ENCODE data around the gene ZNF691. TPM values are rescaled to one million over a fixed set of nuclear protein-coding genes. Genes with fewer than 3 reads are reported as not detected.
"Not testable (repeated sequence)": the region's sequence is repeated elsewhere in the genome, so short reads cannot be mapped to it uniquely, and the experiment has no call there.

Gene ZNF691
- polyA plus RNA-seq, 1 donor, result 11.8 TPM

- WGBS (ENCODE audit: insufficient coverage, low lambda C conversion rate), result no CpG with 5 or more reads among the region's 10 CpGs
- Histone ChIP-seq H3K27ac (ENCODE audit: low read length) (no peak overlapping the region), H3K27me3 (ENCODE audit: control insufficient read depth, insufficient read depth, low read length) (no peaks in the 10 kb centered on the region), H3K4me3 (ENCODE audit: low read length) (peak overlapping the region; percentile 82), H3K9me3 (ENCODE audit: control insufficient read depth, low read depth, low read length) (no peaks in the 10 kb centered on the region), H3K36me3 (ENCODE audit: control insufficient read depth, insufficient read depth, low read length) (peaks cover 21% of the 10 kb centered on the region), H3K4me1 (ENCODE audit: control insufficient read depth, insufficient read depth, low read length) (peaks cover 4% of the 10 kb centered on the region)
- no peak for DNase-seq
These were observed 552 bp upstream of the ZNF691 start for GRCh38 chr1:42845866-42846256.

- H3K9me3 ChIP-seq (ENCODE audit: control insufficient read depth, low read depth, low read length), result peaks cover 2% of the 10 kb centered on the region
- peak overlapping the region; percentile 82 for H3K4me3 ChIP-seq (ENCODE audit: low read length)
- H3K27me3 ChIP-seq (ENCODE audit: control insufficient read depth, insufficient read depth, low read length), result no peaks in the 10 kb centered on the region
- 47% methylated on average over 2 of the region's 6 CpGs for WGBS (ENCODE audit: insufficient coverage, low lambda C conversion rate)
- peak overlapping the region; percentile 2 for H3K27ac ChIP-seq (ENCODE audit: low read length)
- H3K36me3 ChIP-seq (ENCODE audit: control insufficient read depth, insufficient read depth, low read length), result peaks cover 26% of the 10 kb centered on the region
- no peak for DNase-seq
- H3K4me1 ChIP-seq (ENCODE audit: control insufficient read depth, insufficient read depth, low read length), result peaks cover 4% of the 10 kb centered on the region
These were observed 740 bp downstream of the ZNF691 start for GRCh38 chr1:42847111-42847595.

GRCh38 chr1:42847721-42848460, 1.5 kb downstream of the ZNF691 start:
- WGBS (ENCODE audit: insufficient coverage, low lambda C conversion rate), result 100% methylated on average over 1 of the region's 6 CpGs
- peaks cover 21% of the 10 kb centered on the region for H3K36me3 ChIP-seq (ENCODE audit: control insufficient read depth, insufficient read depth, low read length)
- peaks cover 2% of the 10 kb centered on the region for H3K9me3 ChIP-seq (ENCODE audit: control insufficient read depth, low read depth, low read length)
- DNase-seq, result no peak
- H3K4me1 ChIP-seq (ENCODE audit: control insufficient read depth, insufficient read depth, low read length), result peaks cover 4% of the 10 kb centered on the region
- H3K27me3 ChIP-seq (ENCODE audit: control insufficient read depth, insufficient read depth, low read length), result no peaks in the 10 kb centered on the region
- H3K4me3 ChIP-seq (ENCODE audit: low read length), result no peak overlapping the region
- no peak overlapping the region for H3K27ac ChIP-seq (ENCODE audit: low read length)

GRCh38 chr1:42848823-42849537, 2.6 kb downstream of the ZNF691 start:
- Histone ChIP-seq H3K27ac (ENCODE audit: low read length) (no peak overlapping the region), H3K36me3 (ENCODE audit: control insufficient read depth, insufficient read depth, low read length) (peaks cover 20% of the 10 kb centered on the region), H3K4me1 (ENCODE audit: control insufficient read depth, insufficient read depth, low read length) (peaks cover 4% of the 10 kb centered on the region), H3K27me3 (ENCODE audit: control insufficient read depth, insufficient read depth, low read length) (no peaks in the 10 kb centered on the region), H3K4me3 (ENCODE audit: low read length) (no peak overlapping the region), H3K9me3 (ENCODE audit: control insufficient read depth, low read depth, low read length) (peaks cover 2% of the 10 kb centered on the region)
- DNase-seq, result no peak
- WGBS (ENCODE audit: insufficient coverage, low lambda C conversion rate), result no CpG with 5 or more reads among the region's 2 CpGs

- DNase-seq, result no peak
- Histone ChIP-seq H3K9me3 (ENCODE audit: control insufficient read depth, low read depth, low read length) (peaks cover 2% of the 10 kb centered on the region), H3K27ac (ENCODE audit: low read length) (no peak overlapping the region), H3K36me3 (ENCODE audit: control insufficient read depth, insufficient read depth, low read length) (peaks cover 20% of the 10 kb centered on the region), H3K4me1 (ENCODE audit: control insufficient read depth, insufficient read depth, low read length) (peaks cover 4% of the 10 kb centered on the region), H3K4me3 (ENCODE audit: low read length) (no peak overlapping the region), H3K27me3 (ENCODE audit: control insufficient read depth, insufficient read depth, low read length) (no peaks in the 10 kb centered on the region)
- no CpG with 5 or more reads among the region's 5 CpGs for WGBS (ENCODE audit: insufficient coverage, low lambda C conversion rate)
These were observed 3.5 kb downstream of the ZNF691 start for GRCh38 chr1:42849944-42850343.

- WGBS (ENCODE audit: insufficient coverage, low lambda C conversion rate), result no CpG with 5 or more reads among the region's 15 CpGs
- Histone ChIP-seq H3K4me3 (ENCODE audit: low read length) (no peak overlapping the region), H3K4me1 (ENCODE audit: control insufficient read depth, insufficient read depth, low read length) (peaks cover 4% of the 10 kb centered on the region), H3K27me3 (ENCODE audit: control insufficient read depth, insufficient read depth, low read length) (no peaks in the 10 kb centered on the region), H3K36me3 (ENCODE audit: control insufficient read depth, insufficient read depth, low read length) (peaks cover 20% of the 10 kb centered on the region), H3K9me3 (ENCODE audit: control insufficient read depth, low read depth, low read length) (peaks cover 2% of the 10 kb centered on the region), H3K27ac (ENCODE audit: low read length) (no peak overlapping the region)
- DNase-seq, result no peak
These were observed 5.0 kb downstream of the ZNF691 start for GRCh38 chr1:42851420-42851819.

GRCh38 chr1:42851960-42852607, 5.7 kb downstream of the ZNF691 start:
- Histone ChIP-seq H3K9me3 (ENCODE audit: control insufficient read depth, low read depth, low read length) (peaks cover 2% of the 10 kb centered on the region), H3K27me3 (ENCODE audit: control insufficient read depth, insufficient read depth, low read length) (no peaks in the 10 kb centered on the region), H3K27ac (ENCODE audit: low read length) (no peak overlapping the region), H3K36me3 (ENCODE audit: control insufficient read depth, insufficient read depth, low read length) (peaks cover 20% of the 10 kb centered on the region), H3K4me1 (ENCODE audit: control insufficient read depth, insufficient read depth, low read length) (peaks cover 3% of the 10 kb centered on the region), H3K4me3 (ENCODE audit: low read length) (no peak overlapping the region)
- WGBS (ENCODE audit: insufficient coverage, low lambda C conversion rate), result 100% methylated on average over 1 of the region's 2 CpGs
- DNase-seq, result no peak

- Histone ChIP-seq H3K9me3 (ENCODE audit: control insufficient read depth, low read depth, low read length) (peaks cover 2% of the 10 kb centered on the region), H3K36me3 (ENCODE audit: control insufficient read depth, insufficient read depth, low read length) (peaks cover 20% of the 10 kb centered on the region), H3K27me3 (ENCODE audit: control insufficient read depth, insufficient read depth, low read length) (no peaks in the 10 kb centered on the region), H3K4me3 (ENCODE audit: low read length) (no peak overlapping the region), H3K27ac (ENCODE audit: low read length) (no peak overlapping the region), H3K4me1 (ENCODE audit: control insufficient read depth, insufficient read depth, low read length) (no peaks in the 10 kb centered on the region)
- peak; percentile 16 to 46 for DNase-seq
- WGBS (ENCODE audit: insufficient coverage, low lambda C conversion rate), result 0% methylated on average over 1 of the region's 2 CpGs
These were observed 6.2 kb downstream of the ZNF691 start for GRCh38 chr1:42852608-42852980.

- Histone ChIP-seq H3K4me3 (ENCODE audit: low read length) (no peak overlapping the region), H3K36me3 (ENCODE audit: control insufficient read depth, insufficient read depth, low read length) (peaks cover 20% of the 10 kb centered on the region), H3K27me3 (ENCODE audit: control insufficient read depth, insufficient read depth, low read length) (no peaks in the 10 kb centered on the region), H3K4me1 (ENCODE audit: control insufficient read depth, insufficient read depth, low read length) (no peaks in the 10 kb centered on the region), H3K27ac (ENCODE audit: low read length) (no peak overlapping the region), H3K9me3 (ENCODE audit: control insufficient read depth, low read depth, low read length) (peaks cover 2% of the 10 kb centered on the region)
- no CpG with 5 or more reads among the region's 6 CpGs for WGBS (ENCODE audit: insufficient coverage, low lambda C conversion rate)
- DNase-seq, result no peak
These were observed 6.9 kb downstream of the ZNF691 start for GRCh38 chr1:42853116-42853884.

GRCh38 chr1:42856554-42856953, 10.1 kb downstream of the ZNF691 start:
- WGBS (ENCODE audit: insufficient coverage, low lambda C conversion rate), result no CpG with 5 or more reads among the region's 3 CpGs
- H3K4me1 ChIP-seq (ENCODE audit: control insufficient read depth, insufficient read depth, low read length), result not testable (repeated sequence)

More at GRCh38 chr1:42856554-42856953, 10.1 kb downstream of the ZNF691 start:
- H3K4me3 ChIP-seq (ENCODE audit: low read length); H3K27me3 ChIP-seq (ENCODE audit: control insufficient read depth, insufficient read depth, low read length); H3K27ac ChIP-seq (ENCODE audit: low read length); H3K36me3 ChIP-seq (ENCODE audit: control insufficient read depth, insufficient read depth, low read length); DNase-seq; H3K9me3 ChIP-seq (ENCODE audit: control insufficient read depth, low read depth, low read length): not testable (repeated sequence)
